Epidermal melanocyte (primary cell): ENCODE measurements around the gene MAN2A1.
"Not testable (repeated sequence)": the region's sequence is repeated elsewhere in the genome, so short reads cannot be mapped to it uniquely, and the experiment has no call there.

Experiments
- DNase-seq: peaks from one replicate; pipeline ENCODE4 v3.0.0; 2011; ENCODE audit warnings: low spot score; ENCODE audit not compliant: insufficient read length

MAN2A1 gene

GRCh38 chr5:109819878-109820277, 130.2 kb downstream of the MAN2A1 start:
- DNase-seq, result no peak

DNA sequence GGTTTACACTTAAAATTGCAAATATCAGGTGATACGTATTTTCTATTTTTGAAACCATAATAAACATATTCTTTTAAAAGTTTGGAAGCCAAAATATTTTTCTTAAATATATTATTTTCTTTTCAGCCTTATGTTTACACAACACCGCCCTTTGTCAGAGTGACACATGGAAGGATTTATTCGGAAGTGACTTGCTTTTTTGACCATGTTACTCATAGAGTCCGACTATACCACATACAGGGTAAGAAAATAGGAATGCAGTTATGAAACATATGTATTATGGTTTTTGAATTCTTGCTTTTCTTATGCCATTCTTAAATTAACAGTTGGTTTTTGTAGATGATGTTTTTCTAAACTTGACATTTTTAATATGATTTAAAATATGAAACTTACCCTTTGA, 133.9 kb downstream of the MAN2A1 start:
- no peak for DNase-seq

DNA sequence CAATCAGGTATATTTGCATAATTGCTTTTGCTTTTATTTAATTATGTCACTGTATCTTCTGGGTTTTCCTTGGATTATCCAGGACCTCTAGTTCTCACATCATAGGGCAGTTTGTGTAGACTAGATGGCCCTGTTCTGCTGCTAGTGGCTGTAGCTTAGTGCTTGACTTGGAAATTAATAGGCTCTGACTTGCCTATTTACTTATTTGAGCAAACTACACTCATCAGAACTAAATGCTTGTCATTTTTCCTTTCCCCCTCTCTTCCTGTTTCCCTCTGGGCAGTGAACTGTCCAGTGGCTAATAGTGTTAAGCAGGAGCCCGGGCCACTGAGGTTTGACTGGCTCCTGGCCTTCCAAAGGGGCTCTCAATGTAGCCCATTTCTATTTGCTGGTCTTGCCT, 135.7 kb downstream of the MAN2A1 start:
- no peak for DNase-seq

DNA sequence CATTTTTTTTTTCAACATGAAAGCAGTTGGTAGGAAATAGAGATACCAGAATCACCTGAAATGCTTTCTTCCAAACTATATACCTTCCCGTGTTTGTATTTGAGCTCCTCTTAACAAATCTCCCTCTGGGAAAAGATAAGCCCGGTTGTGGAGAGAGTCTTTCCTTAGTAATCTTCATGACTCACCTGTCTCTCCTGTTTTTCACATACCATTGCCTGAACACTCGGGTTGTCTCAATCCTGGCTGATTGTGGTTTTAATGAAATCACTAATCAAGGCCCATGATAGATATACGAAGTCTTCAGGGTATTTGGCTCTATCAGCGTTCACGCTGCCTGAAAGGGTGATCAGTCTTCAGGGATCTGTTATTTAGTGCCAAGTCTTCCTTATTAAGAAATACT, 136.7 kb downstream of the MAN2A1 start:
- no peak for DNase-seq

- no peak for DNase-seq
Measured at GRCh38 chr5:109829331-109829730, 139.6 kb downstream of the MAN2A1 start.

DNA sequence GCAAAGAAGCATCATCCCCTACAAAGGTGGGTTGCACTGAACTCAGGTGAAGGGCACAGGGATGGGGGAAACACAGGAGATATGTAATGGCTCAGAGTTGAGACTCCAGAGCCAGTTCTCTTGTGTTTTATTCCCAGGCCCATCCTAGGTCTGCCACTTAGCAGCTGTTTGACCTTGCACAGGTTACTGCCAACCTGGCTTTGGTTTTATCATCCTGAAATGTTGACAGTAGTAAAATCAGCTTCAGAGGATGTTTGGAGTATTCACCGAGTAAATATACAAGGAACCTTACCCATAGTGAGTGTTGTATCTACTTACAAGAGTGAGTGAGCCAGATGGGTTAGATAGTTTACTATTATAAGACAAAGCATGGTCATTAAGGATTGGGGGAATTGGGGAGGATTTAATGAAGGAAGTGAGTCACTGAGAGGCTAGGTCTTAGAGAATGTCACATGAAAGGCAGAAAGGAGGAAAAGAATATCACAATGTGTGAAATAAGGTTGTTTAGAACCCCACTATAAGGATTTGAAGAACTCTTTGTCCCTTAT, 141.3 kb downstream of the MAN2A1 start:
- DNase-seq, result no peak

DNA sequence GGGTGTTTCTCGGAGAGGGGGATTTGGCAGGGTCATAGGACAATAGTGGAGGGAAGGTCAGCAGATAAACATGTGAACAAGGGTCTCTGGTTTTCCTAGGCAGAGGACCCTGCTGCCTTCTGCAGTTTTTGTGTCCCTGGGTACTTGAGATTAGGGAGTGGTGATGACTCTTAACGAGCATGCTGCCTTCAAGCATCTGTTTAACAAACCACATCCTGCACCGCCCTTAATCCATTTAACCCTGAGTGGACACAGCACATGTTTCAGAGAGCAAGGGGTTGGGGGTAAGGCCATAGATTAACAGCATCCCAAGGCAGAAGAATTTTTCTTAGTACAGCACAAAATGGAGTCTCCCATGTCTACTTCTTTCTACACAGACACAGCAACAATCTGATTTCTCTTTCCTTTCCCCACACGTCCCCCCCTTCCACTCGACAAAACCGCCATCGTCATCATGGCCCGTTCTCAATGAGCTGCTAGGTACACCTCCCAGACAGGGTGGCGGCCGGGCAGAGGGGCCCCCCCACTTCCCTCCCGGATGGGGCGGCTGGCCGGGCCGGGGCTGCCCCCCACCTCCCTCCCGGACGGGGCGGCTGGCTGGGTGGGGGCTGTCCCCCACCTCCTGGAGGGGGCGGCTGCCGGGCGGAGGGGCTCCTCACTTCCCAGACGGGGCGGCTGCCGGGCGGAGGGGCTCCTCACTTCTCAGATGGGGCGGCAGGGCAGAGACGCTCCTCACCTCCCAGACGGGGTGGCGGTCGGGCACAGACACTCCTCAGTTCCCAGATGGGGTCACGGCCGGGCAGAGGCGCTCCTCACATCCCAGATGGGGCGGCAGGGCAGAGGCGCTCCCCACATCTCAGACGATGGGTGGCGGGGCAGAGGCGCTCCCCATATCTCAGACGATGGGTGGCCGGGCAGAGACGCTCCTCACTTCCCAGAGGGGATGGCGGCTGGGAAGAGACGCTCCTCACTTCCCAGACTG, 142.8 kb downstream of the MAN2A1 start:
- DNase-seq, result not testable (repeated sequence)

GRCh38 chr5:109833946-109834345, 144.2 kb downstream of the MAN2A1 start:
- no peak for DNase-seq

DNA sequence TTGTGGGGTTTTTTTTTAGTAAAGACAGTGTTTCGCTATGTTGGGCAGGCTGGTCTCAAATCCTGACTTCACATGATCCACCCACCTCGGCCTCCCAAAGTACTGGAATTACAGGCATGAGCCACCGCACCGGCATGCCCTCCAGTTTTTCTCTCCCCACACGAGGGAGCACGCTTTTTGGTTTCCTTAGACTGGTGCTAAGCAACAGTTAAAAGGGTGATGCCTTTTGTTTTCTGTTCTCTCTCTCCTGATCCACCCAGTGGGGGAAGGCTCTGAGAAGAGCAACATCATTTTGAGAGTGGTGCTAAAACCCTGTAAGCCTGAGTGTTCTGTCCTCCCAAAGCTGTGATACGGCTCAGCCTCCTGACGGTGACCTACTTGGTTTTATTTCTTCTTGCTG, 146.6 kb downstream of the MAN2A1 start:
- DNase-seq, result no peak

DNA sequence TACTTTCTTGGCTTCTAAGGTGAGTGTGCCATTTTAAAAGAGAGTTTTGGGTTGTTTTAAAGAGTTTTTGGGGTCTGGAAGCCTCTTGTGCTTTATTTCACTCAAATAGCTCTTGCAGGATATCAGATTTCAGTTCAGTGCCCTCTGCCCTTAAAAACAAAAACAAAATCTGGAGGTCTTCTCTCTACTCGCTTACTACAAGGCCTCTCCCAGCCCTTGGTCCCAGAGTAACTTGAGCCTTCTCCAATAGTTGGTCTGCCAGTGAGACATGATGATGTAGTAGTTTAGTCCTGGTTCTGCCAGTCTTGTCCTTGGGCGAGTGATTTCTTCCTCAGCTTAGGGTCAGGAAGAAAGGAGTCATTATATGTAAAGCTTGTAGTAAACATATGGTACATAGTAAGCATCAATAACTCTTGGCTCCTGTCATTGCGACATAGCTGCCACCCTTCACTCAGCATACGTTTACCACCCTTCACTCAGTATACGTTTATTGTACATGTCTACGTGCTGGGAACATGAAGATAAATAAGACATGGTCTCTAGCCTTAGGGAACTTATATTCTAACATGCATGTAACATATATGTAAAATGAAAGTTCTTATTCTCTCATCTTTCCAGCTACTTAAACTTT, 147.6 kb downstream of the MAN2A1 start:
- no peak for DNase-seq

- DNase-seq, result no peak
Measured at GRCh38 chr5:109838157-109838556, 148.4 kb downstream of the MAN2A1 start.

GRCh38 chr5:109844148-109844547, 154.4 kb downstream of the MAN2A1 start:
- DNase-seq, result no peak

- no peak for DNase-seq
Measured at GRCh38 chr5:109844695-109845094, 155.0 kb downstream of the MAN2A1 start.

GRCh38 chr5:109848130-109848529, 158.4 kb downstream of the MAN2A1 start:
- DNase-seq, result no peak

GRCh38 chr5:109849478-109850088, 159.9 kb downstream of the MAN2A1 start:
- no peak for DNase-seq

DNA sequence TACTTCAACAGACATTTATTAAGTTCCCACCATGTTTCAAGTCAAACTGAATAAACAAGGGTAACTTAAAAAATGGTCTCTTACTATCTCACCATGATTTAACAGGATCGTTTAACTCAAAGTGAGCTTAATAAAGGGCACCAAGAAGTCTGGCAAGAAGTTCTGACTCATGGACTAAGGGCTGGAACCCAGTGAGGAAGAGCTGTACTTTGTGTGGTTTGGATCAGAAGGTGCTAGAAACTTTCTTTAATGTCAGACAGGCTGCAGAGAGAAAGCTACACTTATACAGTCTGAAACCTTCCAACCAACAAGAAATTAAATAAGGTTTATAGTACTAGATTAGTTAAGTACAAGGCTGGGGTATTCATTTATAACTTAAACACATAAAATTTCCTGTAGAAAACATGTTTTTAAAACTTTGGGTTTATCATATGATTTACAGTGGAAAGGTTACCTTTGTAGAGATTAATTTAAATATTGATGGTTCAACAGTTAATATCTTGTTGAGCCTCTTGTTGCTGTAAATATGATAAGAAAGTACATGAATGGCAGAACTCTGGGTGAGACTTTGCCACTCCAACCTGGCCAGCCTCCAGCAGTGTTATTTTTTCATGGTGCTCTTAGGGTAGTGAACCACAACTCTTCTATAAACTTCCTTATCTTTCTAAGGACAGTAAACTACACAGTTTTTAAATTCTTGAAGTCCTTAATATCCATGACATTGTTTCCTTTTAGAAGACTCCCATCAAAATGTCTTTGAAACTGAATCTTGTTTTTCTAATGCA, 162.8 kb downstream of the MAN2A1 start:
- no peak for DNase-seq

- DNase-seq, result no peak
Measured at GRCh38 chr5:109853377-109853776, 163.7 kb downstream of the MAN2A1 start.

- no peak for DNase-seq
Measured at GRCh38 chr5:109855056-109855455, 165.3 kb downstream of the MAN2A1 start.

DNA sequence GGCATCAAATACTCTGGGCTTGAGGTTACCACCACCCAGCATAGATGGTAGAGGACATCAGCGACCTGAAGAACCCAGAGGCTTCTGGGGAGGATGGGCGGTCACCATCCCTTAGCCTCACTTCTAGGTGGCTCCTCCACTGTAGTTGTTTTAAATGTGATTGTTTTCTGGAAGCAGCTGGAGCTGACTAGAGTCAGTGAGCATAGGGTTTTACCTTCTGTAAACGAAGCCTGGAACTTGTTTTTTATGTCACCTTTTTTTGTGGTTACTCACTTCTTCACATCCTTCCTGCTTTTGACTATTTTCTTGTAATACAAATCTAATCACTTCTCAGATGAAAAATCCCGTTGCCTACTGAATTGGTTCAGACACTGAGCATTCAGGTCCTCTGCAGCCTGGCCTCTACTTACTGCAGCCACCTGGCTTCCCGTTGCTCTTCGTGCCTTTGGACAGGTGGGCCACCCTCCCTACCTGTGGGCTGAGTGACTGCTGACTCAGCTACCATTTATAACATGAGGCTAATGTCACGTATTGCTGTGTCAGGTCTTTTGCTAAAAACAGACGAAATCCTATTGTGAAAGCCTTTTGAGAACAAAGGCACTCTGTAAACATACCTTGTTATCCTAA, 167.8 kb downstream of the MAN2A1 start:
- DNase-seq, result no peak

DNA sequence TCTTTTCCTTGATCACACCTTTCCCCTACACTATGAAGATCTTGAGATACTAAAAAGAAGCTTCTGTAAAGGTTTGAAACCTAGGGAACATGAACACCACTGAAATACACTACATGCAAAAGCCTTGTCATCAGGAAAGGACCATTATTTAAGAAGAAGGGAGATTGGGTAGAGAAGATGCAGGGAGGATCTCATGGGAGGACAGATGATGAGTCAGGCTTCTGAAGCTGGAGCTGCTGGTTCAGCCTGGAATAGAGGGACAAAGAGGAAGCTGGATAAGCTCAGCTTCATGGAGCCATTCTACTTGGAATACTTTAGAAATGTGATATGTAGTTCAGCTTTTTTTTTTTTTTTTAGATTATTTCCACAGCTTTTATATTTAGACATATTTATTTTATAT, 169.8 kb downstream of the MAN2A1 start:
- no peak for DNase-seq

- DNase-seq, result no peak
Measured at GRCh38 chr5:109862301-109862700, 172.6 kb downstream of the MAN2A1 start.
